HL-60 (cell line): ENCODE results near the gene POLR2C.

ENCODE experiments used
- DNase-seq, 2 experiments: peaks; one replicate each; pipeline ENCODE4 v3.0.0-alpha.2; 2010 to 2020; ENCODE audit warnings: low read depth in 1 of 2, low spot score in 1 of 2
- H3K27ac ChIP-seq: fragments of 250-450 bp; sonication (Bioruptor Pico); replicated peaks from 2 replicates; pipeline ENCODE4 v1.5.1; 2020; ENCODE audit warnings: mild to moderate bottlenecking, moderate library complexity
- H3K27me3 ChIP-seq: fragments of 250-450 bp; sonication (Bioruptor Pico); 2 replicates; pipeline ENCODE4 v1.5.1; 2021; ENCODE audit warnings: mild to moderate bottlenecking, moderate library complexity; ENCODE audit not compliant: insufficient read depth, poor library complexity, severe bottlenecking
- H3K4me3 ChIP-seq: replicated peaks from 2 replicates; pipeline ENCODE4 v1.5.1; 2011; ENCODE audit warnings: mild to moderate bottlenecking, control low read depth, low read length; ENCODE audit not compliant: insufficient read depth
- CTCF ChIP-seq: IDR thresholded peaks from one replicate; pipeline ENCODE4 v1.5.1; 2011; ENCODE audit warnings: low read length, control low read depth, inconsistent platforms; ENCODE audit not compliant: insufficient read depth
- GABPA ChIP-seq: IDR thresholded peaks from 2 replicates; pipeline ENCODE4 v1.6.1; 2012; ENCODE audit warnings: low read depth
- POLR2AphosphoS5 ChIP-seq: IDR thresholded peaks from 2 replicates; pipeline ENCODE4 v1.6.1; 2012; ENCODE audit warnings: low read depth
- REST ChIP-seq: IDR thresholded peaks from 2 replicates; pipeline ENCODE4 v1.6.1; 2012; ENCODE audit warnings: low read depth; ENCODE audit not compliant: insufficient replicate concordance
- SPI1 ChIP-seq: IDR thresholded peaks from 2 replicates; pipeline ENCODE4 v1.6.1; 2012; ENCODE audit warnings: low read depth, mild to moderate bottlenecking, borderline replicate concordance

Gene POLR2C

GRCh38 chr16:57483725-57484514 lies 21.4 kb downstream of the POLR2C start:
- Histone ChIP-seq H3K27me3 (peaks cover 8% of the 10 kb centered on the region), H3K4me3 (no peak overlapping the region), H3K27ac (no peak overlapping the region)
- no peak for DNase-seq
- TF ChIP-seq CTCF, result no peak
- TF ChIP-seq POLR2AphosphoS5, result no peak
- no peak for TF ChIP-seq GABPA
- no peak for TF ChIP-seq REST

- H3K27ac ChIP-seq, result no peak overlapping the region
- TF ChIP-seq POLR2AphosphoS5, result no peak
- TF ChIP-seq REST, result no peak
- no peak for TF ChIP-seq GABPA
- TF ChIP-seq SPI1, result no peak
- no peak for TF ChIP-seq CTCF
- no peak for DNase-seq
- no peak overlapping the region for H3K4me3 ChIP-seq
- H3K27me3 ChIP-seq, result peaks cover 5% of the 10 kb centered on the region
These were observed 22.1 kb downstream of the POLR2C start for GRCh38 chr16:57484515-57485005.

GRCh38 chr16:57485091-57485915 lies 22.8 kb downstream of the POLR2C start:
- no peak for TF ChIP-seq GABPA
- no peak for TF ChIP-seq SPI1
- TF ChIP-seq POLR2AphosphoS5, result no peak
- no peak for TF ChIP-seq CTCF
- no peak for TF ChIP-seq REST
- Histone ChIP-seq H3K4me3 (no peak overlapping the region), H3K27me3 (no peaks in the 10 kb centered on the region), H3K27ac (no peak overlapping the region)
- DNase-seq, result no peak
